Stimulated activated CD8-positive, alpha-beta memory T cell treated with anti-CD3 and anti-CD28 coated beads, Interleukin-4, amount 100 ng/mL, for 4 hours (primary cell): ENCODE results near the gene RPA1.
"Not testable (repeated sequence)": the region's sequence is repeated elsewhere in the genome, so short reads cannot be mapped to it uniquely, and the experiment has no call there.

Experiments
- DNase-seq, 2 donors: peaks; one replicate each; pipeline ENCODE4 v3.0.0-alpha.2; 2020; ENCODE audit warnings: low read depth in 2 of 2, low spot score in 1 of 2

Gene RPA1

GRCh38 chr17:1813088-1813487, 16.7 kb upstream of the RPA1 start:
- no peak for DNase-seq

- no peak for DNase-seq
These were observed 9.1 kb upstream of the RPA1 start for GRCh38 chr17:1820528-1821252.

GRCh38 chr17:1829216-1829591, 601 bp upstream of the RPA1 start:
- DNase-seq, result no peak

GRCh38 chr17:1830288-1830687, 483 bp downstream of the RPA1 start:
- no peak for DNase-seq

GRCh38 chr17:1834380-1835149, 4.8 kb downstream of the RPA1 start:
- DNase-seq, result no peak

GRCh38 chr17:1839516-1839915, 9.7 kb downstream of the RPA1 start:
- no peak for DNase-seq

GRCh38 chr17:1843947-1844346, 14.1 kb downstream of the RPA1 start:
- no peak for DNase-seq

- no peak for DNase-seq
These were observed 17.4 kb downstream of the RPA1 start for GRCh38 chr17:1847191-1847590.

GRCh38 chr17:1852327-1852726, 22.5 kb downstream of the RPA1 start:
- DNase-seq, result no peak

- DNase-seq, result no peak
These were observed 23.9 kb downstream of the RPA1 start for GRCh38 chr17:1853698-1854097.

- DNase-seq, result not testable (repeated sequence)
These were observed 26.7 kb downstream of the RPA1 start for GRCh38 chr17:1856462-1856861.

GRCh38 chr17:1860978-1861377, 31.2 kb downstream of the RPA1 start:
- no peak for DNase-seq

- no peak for DNase-seq
These were observed 31.7 kb downstream of the RPA1 start for GRCh38 chr17:1861391-1862010.

GRCh38 chr17:1865252-1866037, 35.6 kb downstream of the RPA1 start:
- peak; percentile 13 to 20 for DNase-seq

- no peak for DNase-seq
These were observed 37.5 kb downstream of the RPA1 start for GRCh38 chr17:1867307-1867706.

- no peak for DNase-seq
These were observed 38.3 kb downstream of the RPA1 start for GRCh38 chr17:1868090-1868489.

GRCh38 chr17:1870592-1870991, 40.8 kb downstream of the RPA1 start:
- no peak for DNase-seq

- no peak for DNase-seq
These were observed 42.0 kb downstream of the RPA1 start for GRCh38 chr17:1871756-1872155.

GRCh38 chr17:1872254-1872653, 42.4 kb downstream of the RPA1 start:
- no peak for DNase-seq

- no peak for DNase-seq
These were observed 43.2 kb downstream of the RPA1 start for GRCh38 chr17:1872976-1873375.

GRCh38 chr17:1873418-1873817, 43.6 kb downstream of the RPA1 start:
- no peak for DNase-seq
